Measurements from ENCODE around the gene P2RY8.
"Not testable (repeated sequence)": the region's sequence is repeated elsewhere in the genome, so short reads cannot be mapped to it uniquely, and the experiment has no call there.

Gene P2RY8

GRCh38 chrX:1481636-1482529 lies 55.1 kb downstream of the P2RY8 start:
- TF ChIP-seq CTCF (IDR thresholded peaks at IDR 0.05; ENCODE audit: low read depth, low read length): no peak
- peak; percentile 44 for DNase-seq (ENCODE audit: extremely low read depth, low read depth)

- no peak for DNase-seq (ENCODE audit: extremely low read depth, low read depth)
- TF ChIP-seq CTCF (IDR thresholded peaks at IDR 0.05; ENCODE audit: low read depth, low read length): no peak
These were observed 56.8 kb downstream of the P2RY8 start for GRCh38 chrX:1480082-1480785.

GRCh38 chrX:1477801-1478458 lies 59.1 kb downstream of the P2RY8 start:
- no peak for TF ChIP-seq CTCF (IDR thresholded peaks at IDR 0.05; ENCODE audit: low read depth, low read length)
- no peak for DNase-seq (ENCODE audit: extremely low read depth, low read depth)

GRCh38 chrX:1477229-1477628 lies 59.8 kb downstream of the P2RY8 start:
- TF ChIP-seq CTCF (IDR thresholded peaks at IDR 0.05; ENCODE audit: low read depth, low read length): no peak
- no peak for DNase-seq (ENCODE audit: extremely low read depth, low read depth)

GRCh38 chrX:1476682-1477081 lies 60.3 kb downstream of the P2RY8 start:
- no peak for DNase-seq (ENCODE audit: extremely low read depth, low read depth)
- no peak for TF ChIP-seq CTCF (IDR thresholded peaks at IDR 0.05; ENCODE audit: low read depth, low read length)

GRCh38 chrX:1475881-1476280 lies 61.1 kb downstream of the P2RY8 start:
- TF ChIP-seq CTCF (IDR thresholded peaks at IDR 0.05; ENCODE audit: low read depth, low read length): no peak
- DNase-seq (ENCODE audit: extremely low read depth, low read depth): no peak

- DNase-seq (ENCODE audit: extremely low read depth, low read depth): no peak
- no peak for TF ChIP-seq CTCF (IDR thresholded peaks at IDR 0.05; ENCODE audit: low read depth, low read length)
These were observed 61.5 kb downstream of the P2RY8 start for GRCh38 chrX:1475481-1475880.

GRCh38 chrX:1474593-1474992 lies 62.4 kb downstream of the P2RY8 start:
- DNase-seq (ENCODE audit: extremely low read depth, low read depth): not testable (repeated sequence)
